ENCODE data around the gene MRPS16.
A peak's percentile ranks its signal among the peaks of the same experiment; 100 is the strongest.
"Not testable (repeated sequence)": the region's sequence is repeated elsewhere in the genome, so short reads cannot be mapped to it uniquely, and the experiment has no call there.

MRPS16 gene

DNA sequence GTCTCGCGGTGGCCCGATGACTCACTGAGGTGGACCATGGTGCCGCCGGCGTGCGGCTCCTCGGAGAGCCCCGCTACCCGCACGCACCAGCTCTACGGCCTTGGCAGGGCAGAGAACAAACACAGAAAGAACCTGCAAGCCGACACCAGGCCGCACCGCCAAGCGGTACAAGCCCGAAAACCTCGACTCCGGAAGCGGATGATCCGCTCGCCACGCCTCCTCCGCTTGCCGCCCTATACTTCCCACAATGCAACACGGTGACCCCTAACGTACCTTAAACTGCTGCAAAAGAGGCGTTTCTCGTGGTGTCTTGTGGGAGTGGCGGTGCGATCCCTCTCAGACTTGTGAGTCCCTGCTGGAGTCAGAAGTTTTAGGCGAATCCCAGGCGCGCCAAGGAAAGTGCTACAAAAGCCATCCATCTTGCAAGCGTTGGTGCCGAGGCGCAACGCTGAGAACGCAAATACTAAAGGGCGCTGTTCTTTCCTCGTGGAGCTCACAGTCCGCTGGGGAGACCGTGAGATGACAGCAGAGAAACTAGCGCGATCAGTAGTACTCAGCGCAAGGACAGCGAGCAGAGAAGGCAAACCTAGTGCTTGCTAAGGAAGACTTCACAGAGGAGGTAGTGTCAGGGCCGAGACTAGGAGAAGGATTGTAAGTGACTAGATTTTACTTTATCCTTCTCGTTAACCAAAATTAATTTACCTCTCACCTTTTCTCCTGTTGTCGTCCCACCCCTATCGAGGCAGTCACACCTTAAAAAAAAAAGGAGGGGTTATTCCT is at the start of gene MRPS16:
MRPS16 (minus strand) TSS at position 200 of the 780 bp plus-strand sequence; CDS start at position 38, 162 bp downstream.
- peak; percentile 91 for DNase-seq

DNA sequence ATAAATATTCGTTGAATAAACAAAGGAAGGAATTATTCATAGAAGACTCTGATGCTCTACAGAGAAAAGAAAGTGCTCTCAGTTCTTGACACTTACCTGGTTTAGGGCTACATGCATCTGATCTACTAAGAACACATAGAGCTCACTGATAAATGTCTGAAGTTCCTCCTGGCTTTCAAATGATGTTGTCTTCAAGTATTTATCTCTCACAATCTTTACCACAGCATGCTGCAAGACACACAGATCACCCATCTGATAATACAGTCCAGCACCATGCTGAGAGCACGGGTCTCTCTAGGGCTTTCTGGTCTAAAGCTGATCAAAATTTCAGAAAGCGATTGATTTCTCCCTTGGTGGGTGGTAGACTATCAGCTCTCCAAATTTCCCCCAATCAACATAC is 44.5 kb upstream of the MRPS16 start:
- DNase-seq: no peak

DNA sequence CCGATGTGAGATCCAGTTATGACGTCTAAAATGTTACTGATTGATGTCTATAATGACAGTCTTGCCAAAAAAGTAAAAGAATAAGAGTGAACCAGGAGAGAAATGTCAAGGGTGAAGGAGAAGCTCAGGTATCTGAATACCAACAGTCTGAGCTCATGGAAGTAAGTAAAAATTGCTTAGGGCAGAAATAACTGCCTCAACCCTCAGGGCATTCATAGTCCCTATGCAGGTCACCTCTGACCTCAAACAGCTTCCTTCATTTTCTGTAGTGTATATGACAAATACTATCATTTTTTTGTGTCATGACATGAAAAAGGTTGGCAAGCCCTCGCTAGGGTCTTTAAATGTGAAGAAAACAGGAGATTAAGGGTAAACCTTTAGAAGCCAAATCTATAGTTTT is 41.0 kb upstream of the MRPS16 start:
- no peak for DNase-seq

DNA sequence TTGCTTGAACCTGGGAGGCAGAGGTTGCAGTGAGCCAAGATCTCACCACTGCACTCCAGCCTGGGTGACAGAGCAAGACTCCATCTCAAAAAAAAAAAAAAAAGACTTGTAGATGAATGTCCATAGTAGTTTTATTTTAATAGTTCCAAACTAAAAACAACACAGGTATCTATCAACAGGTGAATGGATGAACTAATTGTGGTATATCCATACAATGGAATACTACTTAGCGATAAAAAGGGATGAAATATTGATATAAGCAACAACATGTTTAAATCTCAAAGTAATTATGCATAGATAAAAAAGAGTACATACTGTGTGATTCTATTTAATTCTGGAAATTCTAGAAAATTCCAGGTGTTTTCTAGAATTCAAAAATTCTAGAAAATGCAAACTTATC is 37.5 kb upstream of the MRPS16 start:
- no peak for DNase-seq

DNA sequence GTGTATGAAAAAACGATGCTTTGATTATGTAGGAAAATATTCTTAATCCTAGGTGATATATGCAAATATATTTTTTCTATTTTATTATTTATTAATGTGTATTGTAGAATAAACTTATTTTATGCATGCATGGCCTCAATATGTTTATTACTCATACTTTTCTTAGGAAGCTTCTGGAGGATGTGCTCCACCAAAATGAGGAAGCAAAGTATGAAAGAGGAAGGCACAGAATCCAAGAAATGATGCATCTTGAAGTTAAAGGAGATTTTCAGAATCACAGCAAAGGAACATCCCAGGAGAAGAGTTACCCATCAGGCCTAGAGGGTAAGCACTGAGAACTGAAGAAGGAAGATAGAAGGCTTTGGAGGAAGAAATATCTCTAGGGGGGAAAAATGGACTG is 35.0 kb upstream of the MRPS16 start:
- DNase-seq: no peak

DNA sequence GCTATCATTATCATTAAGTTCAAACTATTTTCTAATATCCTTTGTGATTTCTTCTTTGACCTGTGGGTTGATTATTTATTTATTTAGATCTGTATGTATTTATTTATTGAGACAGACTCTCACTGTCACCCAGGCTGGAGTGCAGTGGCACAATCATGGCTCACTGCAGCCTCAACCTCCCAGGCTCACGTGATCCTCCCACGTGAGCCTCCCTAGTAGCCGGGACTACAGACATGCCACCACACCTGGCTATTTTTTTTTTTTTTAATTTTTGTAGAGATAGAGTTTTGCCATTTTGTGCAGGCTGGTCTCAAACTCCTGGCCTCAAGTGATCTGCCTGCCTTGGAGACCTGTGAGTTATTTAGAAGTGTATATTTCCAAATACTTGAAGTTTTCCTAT is 28.7 kb upstream of the MRPS16 start:
- no peak for DNase-seq

DNA sequence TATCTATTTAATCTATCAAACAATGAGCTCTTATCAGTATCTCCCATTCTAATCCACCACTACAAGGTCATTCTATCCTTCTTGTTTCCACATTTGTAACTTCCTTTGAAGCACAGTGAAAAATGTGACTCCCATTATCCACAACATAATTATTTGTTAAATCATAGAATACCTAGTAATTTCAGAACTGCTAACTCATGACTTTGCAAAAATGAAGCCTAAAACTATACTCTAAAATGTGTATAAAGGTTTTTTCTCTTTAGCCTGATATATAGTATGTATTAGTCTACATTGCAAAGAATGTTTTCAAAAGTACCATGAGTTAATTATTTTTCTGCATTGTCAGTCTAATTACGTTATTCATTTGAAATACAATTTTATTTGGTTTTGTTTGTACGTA is 12.0 kb upstream of the MRPS16 start:
- no peak for DNase-seq

DNA sequence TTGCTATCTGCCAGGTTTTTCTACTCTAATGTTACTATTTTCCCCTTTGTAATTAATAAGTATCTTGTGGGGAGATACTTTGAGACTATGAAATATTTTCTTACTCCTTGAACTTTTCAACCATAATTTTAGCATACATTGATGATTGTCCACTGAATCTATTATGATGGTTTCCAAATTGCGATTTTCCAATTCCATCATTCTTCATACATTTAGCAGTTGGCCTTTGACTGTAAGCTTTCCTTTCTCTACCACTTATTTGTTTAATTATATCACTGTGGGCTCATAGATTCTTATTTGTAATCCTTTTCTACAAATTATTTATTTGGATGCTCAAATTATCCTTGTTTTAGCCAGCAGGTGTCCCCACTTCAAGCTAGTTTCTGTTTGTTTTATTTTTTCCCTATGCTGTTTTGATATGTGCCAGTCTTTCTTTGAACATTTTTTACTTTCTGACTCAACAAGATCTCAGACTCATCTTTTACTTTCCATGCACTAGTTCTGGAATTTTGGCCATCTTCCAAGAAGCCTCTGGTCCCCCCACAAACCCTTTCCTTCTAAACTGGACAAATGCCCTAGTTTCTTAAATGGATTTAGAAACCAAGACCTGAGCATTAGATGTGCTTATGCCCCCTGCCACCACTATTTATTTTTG is 11.4 kb upstream of the MRPS16 start:
- DNase-seq: no peak

DNA sequence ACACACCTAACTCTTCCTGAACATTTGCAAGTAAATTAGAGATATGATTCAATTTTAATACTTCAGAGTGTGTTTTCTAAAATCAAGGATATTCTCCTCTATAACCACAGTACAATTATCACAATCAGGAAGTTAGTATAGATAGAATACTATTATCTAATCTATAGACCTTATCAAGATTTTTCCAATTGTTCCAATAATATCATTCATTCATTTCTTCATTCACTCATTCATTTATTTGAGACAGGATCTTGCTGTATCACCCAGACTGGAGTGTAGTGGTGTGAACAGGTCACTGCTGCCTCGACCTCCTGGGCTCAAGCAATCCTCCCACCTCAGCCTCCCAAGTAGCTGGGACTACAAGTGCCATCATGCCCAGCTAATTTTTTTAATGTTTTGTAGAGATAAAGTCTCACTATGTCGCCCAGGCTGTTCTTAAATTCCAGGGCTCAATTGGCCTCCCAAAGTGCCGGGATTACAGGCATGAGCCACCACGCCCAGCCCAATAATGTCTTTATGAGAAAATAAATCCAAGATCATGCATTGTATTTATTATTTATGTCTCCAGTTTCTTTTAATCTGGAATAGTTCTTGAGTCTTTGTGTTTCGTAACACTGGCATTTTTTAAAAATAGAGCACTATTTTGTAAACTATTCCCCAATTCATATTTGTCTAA is 10.6 kb upstream of the MRPS16 start:
- no peak for DNase-seq

DNA sequence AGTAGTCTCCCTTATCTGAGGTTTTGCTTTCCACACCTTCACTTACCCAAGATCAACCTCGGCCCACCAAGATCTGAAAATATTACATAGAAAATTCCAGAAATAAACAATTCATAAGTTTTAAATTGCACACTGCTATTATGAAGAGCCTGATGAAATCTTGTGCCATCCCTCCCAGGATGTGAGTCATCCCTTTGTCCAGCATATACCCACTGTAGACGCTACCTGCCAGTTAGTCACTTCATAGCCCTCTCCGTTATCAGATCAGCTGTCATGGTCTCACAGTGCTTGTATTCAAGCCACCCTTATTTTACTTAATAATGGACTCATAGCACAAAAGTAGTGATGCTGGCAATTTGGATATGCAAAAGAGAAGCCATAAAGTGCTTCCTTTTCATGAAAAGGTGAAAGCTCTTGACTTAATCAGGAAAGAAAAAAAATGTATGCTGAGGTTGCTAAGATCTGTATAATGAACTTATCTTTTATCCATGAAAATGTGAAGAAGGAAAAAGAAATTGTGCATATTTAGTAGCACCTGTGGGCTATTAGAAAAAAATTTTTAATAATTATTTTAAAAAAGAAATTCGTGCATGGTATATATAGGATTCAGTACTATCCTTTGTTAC is 9.8 kb upstream of the MRPS16 start:
- DNase-seq: no peak

DNA sequence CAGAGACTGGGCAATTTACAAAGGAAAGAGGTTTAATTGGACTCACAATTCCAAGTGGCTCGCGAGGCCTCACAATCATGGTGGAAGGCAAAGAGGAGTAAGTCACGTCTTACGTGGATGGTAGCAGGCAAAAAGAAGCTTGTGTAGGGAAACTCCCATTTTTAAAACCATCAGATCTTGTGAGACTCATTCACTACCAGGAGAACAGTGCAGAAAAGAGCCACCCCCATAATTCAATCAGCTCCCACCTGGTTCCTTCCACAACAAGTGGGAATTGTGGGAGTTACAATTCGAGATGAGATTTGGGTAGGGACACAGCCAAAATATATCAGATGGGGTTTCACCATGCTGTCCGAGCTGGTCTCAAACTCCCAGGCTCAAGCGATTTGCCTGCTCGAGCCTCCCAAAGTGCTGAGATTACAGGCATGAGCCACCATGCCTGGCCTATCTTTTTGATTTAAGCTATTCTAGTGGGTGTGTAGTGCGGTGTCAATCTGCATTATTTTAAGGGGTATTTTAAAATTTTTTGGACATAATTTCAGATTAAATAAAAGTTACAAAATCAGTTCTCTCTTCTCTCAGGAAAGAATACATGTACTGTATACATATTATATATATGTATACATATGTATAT is 9.0 kb upstream of the MRPS16 start:
- DNase-seq: no peak

DNA sequence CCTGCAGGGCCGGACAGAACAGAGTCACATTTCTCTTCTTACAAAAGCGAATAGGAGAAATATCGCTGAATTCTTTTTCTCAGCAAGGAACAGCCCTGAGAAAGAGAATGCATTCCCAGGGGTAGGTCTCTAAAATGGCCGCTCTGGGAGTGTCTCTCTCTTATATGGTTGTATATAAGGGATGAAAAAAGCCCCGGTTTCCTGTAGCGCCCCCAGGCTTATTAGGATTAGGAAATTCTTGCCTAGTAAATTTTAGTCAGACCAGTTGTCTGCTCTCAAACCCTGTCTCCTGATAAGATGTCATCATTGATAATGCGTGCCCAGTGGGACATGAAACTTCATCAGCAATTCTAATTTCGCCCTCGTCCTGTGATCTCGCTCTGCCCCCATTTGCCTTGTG is 6.2 kb upstream of the MRPS16 start:
- not testable (repeated sequence) for DNase-seq

DNA sequence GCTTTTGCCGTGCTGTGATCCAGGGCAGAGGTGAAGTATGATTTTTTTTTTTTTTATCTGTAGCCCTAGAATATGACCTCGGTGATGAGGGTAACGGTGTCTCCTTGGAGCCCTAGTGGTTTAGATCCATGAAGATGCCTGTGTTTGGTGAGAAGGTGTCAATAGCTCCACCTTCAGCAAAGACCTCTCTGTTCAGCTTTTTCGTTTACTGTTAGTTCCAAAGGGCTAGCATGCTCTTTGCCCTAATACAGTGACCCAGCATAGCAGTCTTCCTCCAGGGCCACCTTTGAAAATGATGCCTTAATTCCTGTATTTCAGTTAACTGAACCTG is 746 bp upstream of the MRPS16 start:
- no peak for DNase-seq

DNA sequence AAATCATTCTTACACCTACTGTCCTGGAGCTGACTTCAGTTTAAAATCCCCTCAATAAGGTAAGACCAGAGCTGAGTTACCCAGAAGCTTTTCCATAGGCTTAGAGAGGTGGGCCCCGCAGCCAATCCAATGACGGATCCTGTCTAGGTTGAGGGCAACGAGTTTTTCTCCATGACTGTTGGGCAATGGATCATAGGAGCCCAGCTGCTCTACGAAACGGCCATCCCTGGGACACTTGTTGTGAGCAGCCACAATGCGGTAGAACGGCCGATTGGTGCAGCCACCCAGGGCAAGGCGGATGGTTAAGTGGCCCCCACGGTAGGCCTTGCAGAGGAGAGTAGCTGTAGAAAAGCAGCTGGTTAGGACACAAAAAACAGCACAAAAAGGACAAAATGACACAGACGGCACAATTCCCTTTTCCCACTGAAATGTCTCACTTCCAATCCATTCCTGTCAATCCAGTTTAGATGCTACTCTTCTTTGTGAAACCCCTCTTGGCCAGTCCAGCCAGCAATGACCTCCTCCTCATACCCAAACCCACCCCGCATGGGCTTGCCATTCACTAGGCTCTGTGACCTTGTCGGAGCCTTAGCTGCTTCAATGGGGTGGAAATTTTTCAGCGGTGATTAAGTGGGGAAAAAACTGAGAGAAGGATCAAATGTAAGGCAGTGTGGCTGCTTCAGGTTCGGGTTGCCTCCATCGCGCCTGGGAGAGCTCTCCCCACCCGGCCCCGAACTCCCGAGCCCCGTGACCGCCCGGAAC is 580 bp downstream of the MRPS16 start:
- DNase-seq: no peak

DNA sequence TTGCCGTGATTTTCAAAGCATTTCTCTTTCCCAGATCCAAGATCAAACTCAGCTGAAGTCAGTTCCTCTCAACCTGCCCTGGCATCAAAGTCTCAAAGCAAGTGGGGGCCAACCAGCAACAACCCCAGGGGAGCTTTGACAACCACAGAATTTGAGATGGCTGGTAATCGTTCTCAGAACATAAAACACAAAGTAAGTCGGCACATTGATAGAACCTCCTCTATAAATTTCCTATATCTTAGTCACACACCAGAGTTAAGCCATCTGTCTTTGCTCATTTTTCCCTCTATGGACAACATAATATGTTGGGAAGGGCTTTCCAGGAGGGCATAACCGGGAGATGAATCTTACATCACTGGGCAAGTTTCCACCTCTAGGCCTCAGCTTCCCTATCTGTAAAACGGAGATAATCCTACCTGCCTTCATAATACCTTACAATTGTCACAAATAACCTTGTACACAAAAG is 4.2 kb downstream of the MRPS16 start:
- no peak for DNase-seq

DNA sequence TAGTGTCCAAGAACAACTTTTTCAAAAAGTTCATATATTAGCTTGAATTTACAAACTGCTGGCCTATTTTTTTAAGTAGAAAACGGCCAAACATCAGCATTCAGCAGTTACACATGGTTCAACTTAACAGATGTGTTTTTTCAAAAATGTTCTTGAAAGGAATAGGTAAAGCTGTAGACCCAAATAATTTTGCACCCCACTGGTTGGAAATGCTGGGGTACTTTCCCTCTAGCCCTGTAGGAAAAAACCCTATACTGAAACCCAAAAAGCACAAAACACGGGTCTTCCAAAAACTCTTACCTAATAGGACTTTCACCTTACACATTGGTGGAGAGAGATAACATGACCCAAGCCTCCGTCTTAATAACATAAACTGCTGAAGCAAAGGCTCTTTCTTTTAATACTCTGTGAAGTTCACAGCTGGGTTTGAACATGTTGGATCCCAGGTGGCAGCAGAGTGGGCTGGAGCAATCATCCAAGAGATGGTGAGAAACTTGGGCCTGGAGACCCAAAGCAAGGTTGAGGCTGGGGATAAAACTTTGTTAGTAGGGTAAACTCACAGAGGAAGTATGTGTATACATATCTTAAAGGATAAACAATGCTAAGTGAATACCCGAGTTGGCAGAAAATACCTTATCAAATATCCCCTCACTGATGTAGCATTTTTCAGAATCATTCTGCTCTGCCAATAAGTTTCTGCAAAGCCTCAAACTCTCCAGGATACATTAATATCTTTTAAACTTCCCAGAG is 4.8 kb downstream of the MRPS16 start:
- no peak for DNase-seq

DNA sequence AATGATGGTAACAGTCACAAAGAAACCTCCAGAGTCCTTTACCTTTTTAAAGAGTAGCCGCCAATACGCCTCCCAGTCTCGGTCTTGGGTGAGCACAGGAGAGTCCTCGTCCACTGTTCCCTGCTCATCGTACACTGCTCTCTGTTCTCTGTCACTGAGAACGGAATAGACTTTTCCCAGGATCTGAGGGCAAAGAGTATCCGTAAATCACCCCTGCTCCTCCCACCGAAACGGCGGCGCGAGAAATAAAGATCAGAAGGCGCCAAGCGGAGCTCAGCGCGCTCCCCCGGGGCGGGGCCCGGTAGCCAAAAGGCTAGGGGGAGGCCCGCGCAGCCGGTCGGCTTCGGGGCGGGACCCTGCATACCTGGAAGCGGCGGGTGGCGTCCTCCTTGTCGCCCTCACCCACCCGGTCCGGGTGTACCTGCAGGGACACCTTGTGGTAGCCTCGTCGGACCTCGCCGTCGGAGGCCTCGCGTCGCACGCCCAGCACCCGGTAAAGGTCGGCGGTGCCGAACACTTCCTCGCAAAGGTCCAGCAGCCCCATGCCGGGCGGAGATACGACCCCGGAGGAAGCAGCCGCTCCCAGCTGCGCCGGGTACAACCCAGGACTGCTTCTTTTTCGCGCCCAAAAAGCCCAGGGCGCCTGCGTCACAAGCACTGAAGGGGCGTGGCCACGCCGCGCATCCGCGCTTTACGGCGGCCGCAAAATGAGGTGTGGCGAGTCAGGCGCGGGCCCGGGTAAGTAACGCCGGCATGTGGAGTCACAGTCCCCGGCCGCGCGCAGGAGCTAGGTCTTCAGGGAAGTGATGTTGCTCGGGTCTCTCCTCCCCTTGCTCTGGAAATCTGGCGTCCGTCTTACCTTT is 5.6 kb downstream of the MRPS16 start, which contains the start of gene DNAJC9:
DNAJC9 (minus strand) TSS at position 610 of the 863 bp plus-strand sequence; CDS start at position 544, 66 bp downstream.
- DNase-seq: peak; percentile 95

DNA sequence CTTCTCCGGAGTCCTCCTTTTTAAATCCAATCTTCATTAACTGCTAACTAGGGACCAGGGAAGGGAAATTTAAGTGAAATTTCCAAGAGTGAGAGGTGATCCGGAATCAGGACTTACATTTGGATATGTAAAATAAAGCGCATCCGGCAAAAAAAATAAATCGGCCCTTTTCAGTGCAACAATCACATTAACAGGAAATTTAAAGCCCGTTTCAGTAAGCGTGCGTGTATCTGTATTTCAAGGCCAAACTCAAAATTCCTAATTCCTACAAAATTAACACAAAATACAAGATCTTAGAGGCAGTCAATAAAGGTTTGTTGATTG is 6.2 kb downstream of the MRPS16 start:
- no peak for DNase-seq

DNA sequence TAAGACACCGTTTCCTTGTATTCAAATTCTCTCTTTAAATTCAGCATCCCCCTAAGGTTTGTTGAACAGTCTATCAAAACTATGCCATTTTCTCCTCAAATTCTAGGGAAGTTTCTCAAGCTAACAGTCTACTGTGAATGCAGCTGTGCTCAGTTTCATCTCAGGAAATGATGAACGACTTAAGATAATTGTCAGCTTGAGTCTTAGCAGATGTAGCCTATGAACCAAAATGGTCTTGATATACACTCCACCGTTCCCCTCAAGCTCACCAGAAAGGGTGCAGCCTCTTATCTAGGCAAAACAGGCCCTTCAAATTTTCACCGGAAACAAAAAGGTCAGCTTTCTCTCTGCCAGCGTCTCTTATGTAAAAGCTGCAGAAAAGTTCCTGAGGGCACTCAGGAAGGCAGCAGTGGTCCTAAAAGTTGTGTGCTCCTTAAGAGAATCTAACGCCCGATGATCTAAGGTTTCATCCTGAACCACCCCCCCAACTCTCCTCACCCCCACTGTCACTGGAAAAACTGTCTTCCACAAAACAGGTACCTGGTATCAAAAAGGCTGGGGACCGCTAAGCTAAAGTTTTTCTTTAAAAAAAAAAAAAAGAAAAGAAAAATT is 7.5 kb downstream of the MRPS16 start:
- DNase-seq: no peak

DNA sequence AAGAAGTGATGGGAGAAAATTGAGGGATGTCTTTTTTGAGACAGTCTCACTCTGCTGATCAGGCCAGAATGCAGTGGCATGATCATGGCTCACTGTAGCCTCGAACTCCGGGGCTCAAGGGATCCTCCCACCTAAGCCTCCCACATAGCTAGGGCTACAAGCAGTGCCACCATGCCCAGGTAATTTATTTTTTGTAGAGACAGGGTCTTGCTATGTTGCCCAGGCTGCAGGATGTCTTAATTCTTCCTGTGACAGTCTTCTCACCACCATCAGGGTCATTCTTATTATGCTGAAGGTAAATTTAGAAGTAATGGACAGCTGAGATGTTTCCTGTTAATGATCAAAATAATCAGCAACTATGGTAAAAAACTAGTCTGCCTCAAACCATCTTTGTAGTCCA is 12.5 kb downstream of the MRPS16 start:
- DNase-seq: no peak

Data from CD4-positive, alpha-beta T cell treated with Interleukin-6 for 4 hours (primary cell).